Gastroesophageal sphincter (tissue), 3 donors: ENCODE results near the gene PRSS35.

Experiments used
- EP300 ChIP-seq: sonication (generic); formaldehyde crosslinking; IDR thresholded peaks from one replicate; pipeline ENCODE4 v1.6.1; 2017; ENCODE audit warnings: antibody characterized with exemption, mild to moderate bottlenecking
- POLR2A ChIP-seq, 2 donors: fragments of 450-650 bp; IDR thresholded peaks; one replicate each; pipeline ENCODE4 v1.6.1; 2017; ENCODE audit warnings: antibody characterized with exemption in 2 of 2, mild to moderate bottlenecking in 2 of 2, moderate library complexity in 1 of 2
- POLR2AphosphoS5 ChIP-seq: sonication (generic); formaldehyde crosslinking; IDR thresholded peaks from one replicate; pipeline ENCODE4 v1.6.1; 2017; ENCODE audit warnings: antibody characterized with exemption
- TF ChIP-seq, protein P1 (sequence below), 4 experiments: fragments of 200-600 bp in 2 of 4; fragments of 450-650 bp in 2 of 4; sonication (generic) in 1 of 4; IDR thresholded peaks; one replicate each; pipeline ENCODE4 v1.5.1; 2017 to 2019; ENCODE audit warnings: antibody characterized with exemption in 4 of 4, mild to moderate bottlenecking in 2 of 4, moderate library complexity in 2 of 4

DNA sequence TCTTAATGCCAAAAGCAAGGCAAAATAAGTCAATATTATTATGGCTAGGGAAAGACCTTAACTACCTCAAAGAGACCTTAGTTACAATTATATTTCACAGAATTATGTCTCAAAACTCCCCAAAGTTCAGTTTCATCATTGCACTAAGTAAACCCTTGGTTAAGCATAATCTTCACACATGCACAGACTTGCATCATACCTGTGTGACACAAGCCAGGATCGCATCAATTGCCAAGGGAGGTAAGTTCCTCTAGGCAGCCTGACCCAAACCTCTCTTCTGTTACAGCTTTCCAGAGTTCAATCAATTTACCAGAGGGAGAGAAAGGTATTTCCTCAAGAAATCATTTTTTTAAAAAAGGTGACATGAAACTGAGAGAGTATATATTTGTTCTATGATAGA is 31.9 kb upstream of the PRSS35 start:
- no peak for TF ChIP-seq POLR2AphosphoS5
- TF ChIP-seq, protein P1, sequence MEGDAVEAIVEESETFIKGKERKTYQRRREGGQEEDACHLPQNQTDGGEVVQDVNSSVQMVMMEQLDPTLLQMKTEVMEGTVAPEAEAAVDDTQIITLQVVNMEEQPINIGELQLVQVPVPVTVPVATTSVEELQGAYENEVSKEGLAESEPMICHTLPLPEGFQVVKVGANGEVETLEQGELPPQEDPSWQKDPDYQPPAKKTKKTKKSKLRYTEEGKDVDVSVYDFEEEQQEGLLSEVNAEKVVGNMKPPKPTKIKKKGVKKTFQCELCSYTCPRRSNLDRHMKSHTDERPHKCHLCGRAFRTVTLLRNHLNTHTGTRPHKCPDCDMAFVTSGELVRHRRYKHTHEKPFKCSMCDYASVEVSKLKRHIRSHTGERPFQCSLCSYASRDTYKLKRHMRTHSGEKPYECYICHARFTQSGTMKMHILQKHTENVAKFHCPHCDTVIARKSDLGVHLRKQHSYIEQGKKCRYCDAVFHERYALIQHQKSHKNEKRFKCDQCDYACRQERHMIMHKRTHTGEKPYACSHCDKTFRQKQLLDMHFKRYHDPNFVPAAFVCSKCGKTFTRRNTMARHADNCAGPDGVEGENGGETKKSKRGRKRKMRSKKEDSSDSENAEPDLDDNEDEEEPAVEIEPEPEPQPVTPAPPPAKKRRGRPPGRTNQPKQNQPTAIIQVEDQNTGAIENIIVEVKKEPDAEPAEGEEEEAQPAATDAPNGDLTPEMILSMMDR (IDR thresholded peaks at IDR 0.05): no peak
- no peak for TF ChIP-seq EP300
- no peak for TF ChIP-seq POLR2A (IDR thresholded peaks at IDR 0.05)
